Measurements from ENCODE around the gene TMEM108. TPM values are rescaled to one million over a fixed set of nuclear protein-coding genes. Genes with fewer than 3 reads are reported as not detected.

TMEM108 gene
- total RNA-seq, 1 experiment from 2014 or later, result not detected

- no peak for DNase-seq (ENCODE audit: low read depth, low spot score)
- BruUV-seq (replicated peaks), result no TSS peak
- ATAC-seq, result no peak
- POLR2A ChIA-PET, result no interaction called here
- RAD21 ChIA-PET (ENCODE audit: low non-redundant PET in 1 of 2, low total read pairs in 2 of 2, uncharacterized antibody in 2 of 2, unreplicated experiment in 2 of 2), result no interaction called here
- no peak overlapping the region for H3K4me2 ChIP-seq (ENCODE audit: low read length)
- H3K27me3 ChIP-seq (ENCODE audit: insufficient read depth, low read length), result peaks cover 24% of the 10 kb centered on the region
- no peaks in the 10 kb centered on the region for H4K20me1 ChIP-seq (ENCODE audit: insufficient read depth)
- no peaks in the 10 kb centered on the region for H3K4me1 ChIP-seq (ENCODE audit: control insufficient read depth in 1 of 2, insufficient read depth in 2 of 2, low read length in 2 of 2)
- no peak overlapping the region for H3K9ac ChIP-seq (ENCODE audit: low read length)
- H2AFZ ChIP-seq (ENCODE audit: low read depth, low read length, poor library complexity, severe bottlenecking), result no peak overlapping the region
- intact Hi-C loops (cut with micrococcal nuclease), result no loop called here
- CTCF ChIA-PET, result no interaction called here
- H3K9me2 ChIP-seq (ENCODE audit: insufficient read depth), result no peaks in the 10 kb centered on the region
- TF ChIP-seq ATF3 (IDR thresholded peaks at IDR 0.05) (no peak), CEBPB (IDR thresholded peaks at IDR 0.05; ENCODE audit: low read depth) (no peak), CTCF (IDR thresholded peaks at IDR 0.05 in 2 of 3, conservative IDR thresholded peaks at IDR 0.05 in 1 of 3; ENCODE audit: borderline replicate concordance in 1 of 3, insufficient read depth in 1 of 3, low read depth in 2 of 3, low read length in 2 of 3) (no peak), RAD21 (IDR thresholded peaks at IDR 0.05; ENCODE audit: low read depth) (no peak), JUND (IDR thresholded peaks at IDR 0.05) (no peak), EZH2phosphoT487 (IDR thresholded peaks at IDR 0.05; ENCODE audit: borderline replicate concordance) (no peak), SIN3A (IDR thresholded peaks at IDR 0.05; ENCODE audit: low read depth) (no peak), FOSL1 (IDR thresholded peaks at IDR 0.05; ENCODE audit: low read depth) (no peak), POLR2A (IDR thresholded peaks at IDR 0.05; ENCODE audit: borderline replicate concordance, extremely low read depth, insufficient read depth, insufficient read length) (no peak), ZFX (IDR thresholded peaks at IDR 0.05) (no peak), REST (IDR thresholded peaks at IDR 0.05; ENCODE audit: low read depth) (no peak)
- TF ChIP-seq, protein P1, sequence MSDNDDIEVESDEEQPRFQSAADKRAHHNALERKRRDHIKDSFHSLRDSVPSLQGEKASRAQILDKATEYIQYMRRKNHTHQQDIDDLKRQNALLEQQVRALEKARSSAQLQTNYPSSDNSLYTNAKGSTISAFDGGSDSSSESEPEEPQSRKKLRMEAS (IDR thresholded peaks at IDR 0.05), result no peak
- no peak overlapping the region for H3K4me3 ChIP-seq (replicated peaks in 1 of 2; ENCODE audit: low read depth in 1 of 2, low read length in 2 of 2)
- H3K9me3 ChIP-seq (ENCODE audit: control insufficient read depth in 1 of 2, insufficient read depth in 1 of 2, low read depth in 1 of 2, low read length in 2 of 2), result no peaks in the 10 kb centered on the region
- no peaks in the 10 kb centered on the region for H3K36me3 ChIP-seq (ENCODE audit: control insufficient read depth in 1 of 2, insufficient read depth in 2 of 2, low read length in 2 of 2)
- no peaks in the 10 kb centered on the region for H3K79me2 ChIP-seq (ENCODE audit: insufficient read depth, low read length)
- H3K27ac ChIP-seq (ENCODE audit: low read depth, low read length), result no peak overlapping the region
These were observed 220.2 kb downstream of the TMEM108 start for GRCh38 chr3:133258358-133258757.
